Measurements from ENCODE around the gene ALG6.
A peak's percentile ranks its signal among the peaks of the same experiment; 100 is the strongest.

The ALG6 gene

GRCh38 chr1:63322944-63323864 lies 44.2 kb upstream of the ALG6 start:
- Histone ChIP-seq H3K36me3 (ENCODE audit: control insufficient read depth in 1 of 2, insufficient read depth in 2 of 2, low read length in 2 of 2) (no peaks in the 10 kb centered on the region), H3K27me3 (ENCODE audit: control insufficient read depth in 1 of 2, insufficient read depth in 2 of 2, low read length in 2 of 2) (peaks cover 91 to 95% of the 10 kb centered on the region in 2 donors), H3K9me3 (ENCODE audit: control insufficient read depth in 1 of 2, low read length in 2 of 2) (no peaks in the 10 kb centered on the region), H3K4me3 (ENCODE audit: low read depth in 1 of 2, low read length in 2 of 2) (peak overlapping the region; percentile 67), H3K4me1 (ENCODE audit: control insufficient read depth in 1 of 2, insufficient read depth in 2 of 2, low read length in 2 of 2) (peaks cover 3 to 4% of the 10 kb centered on the region in 2 donors), H3K27ac (ENCODE audit: low read depth, low read length) (no peak overlapping the region), H3K9ac (ENCODE audit: low read depth in 1 of 2, low read length in 2 of 2) (no peak overlapping the region)

- H3K27me3 ChIP-seq (ENCODE audit: control insufficient read depth in 1 of 2, insufficient read depth in 2 of 2, low read length in 2 of 2): peaks cover 91 to 95% of the 10 kb centered on the region in 2 donors
- H3K4me1 ChIP-seq (ENCODE audit: control insufficient read depth in 1 of 2, insufficient read depth in 2 of 2, low read length in 2 of 2): peaks cover 3 to 4% of the 10 kb centered on the region in 2 donors
- H3K9ac ChIP-seq (ENCODE audit: low read depth in 1 of 2, low read length in 2 of 2): no peak overlapping the region
- H3K9me3 ChIP-seq (ENCODE audit: control insufficient read depth in 1 of 2, low read length in 2 of 2): no peaks in the 10 kb centered on the region
- no peaks in the 10 kb centered on the region for H3K36me3 ChIP-seq (ENCODE audit: control insufficient read depth in 1 of 2, insufficient read depth in 2 of 2, low read length in 2 of 2)
- no peak overlapping the region for H3K27ac ChIP-seq (ENCODE audit: low read depth, low read length)
- peak overlapping the region; percentile 15 to 51 for H3K4me3 ChIP-seq (ENCODE audit: low read depth in 1 of 2, low read length in 2 of 2)
Observed at GRCh38 chr1:63323865-63324778, 43.3 kb upstream of the ALG6 start.

GRCh38 chr1:63324779-63325119 lies 42.7 kb upstream of the ALG6 start:
- Histone ChIP-seq H3K9me3 (ENCODE audit: control insufficient read depth in 1 of 2, low read length in 2 of 2) (no peaks in the 10 kb centered on the region), H3K36me3 (ENCODE audit: control insufficient read depth in 1 of 2, insufficient read depth in 2 of 2, low read length in 2 of 2) (no peaks in the 10 kb centered on the region), H3K4me3 (ENCODE audit: low read depth in 1 of 2, low read length in 2 of 2) (no peak overlapping the region), H3K27ac (ENCODE audit: low read depth, low read length) (no peak overlapping the region), H3K9ac (ENCODE audit: low read depth in 1 of 2, low read length in 2 of 2) (no peak overlapping the region), H3K4me1 (ENCODE audit: control insufficient read depth in 1 of 2, insufficient read depth in 2 of 2, low read length in 2 of 2) (peaks cover 4 to 6% of the 10 kb centered on the region in 2 donors), H3K27me3 (ENCODE audit: control insufficient read depth in 1 of 2, insufficient read depth in 2 of 2, low read length in 2 of 2) (peaks cover 91 to 95% of the 10 kb centered on the region in 2 donors)

- H3K9me3 ChIP-seq (ENCODE audit: control insufficient read depth in 1 of 2, low read length in 2 of 2): no peaks in the 10 kb centered on the region
- H3K27ac ChIP-seq (ENCODE audit: low read depth, low read length): no peak overlapping the region
- no peaks in the 10 kb centered on the region for H3K36me3 ChIP-seq (ENCODE audit: control insufficient read depth in 1 of 2, insufficient read depth in 2 of 2, low read length in 2 of 2)
- no peak overlapping the region for H3K4me3 ChIP-seq (ENCODE audit: low read depth in 1 of 2, low read length in 2 of 2)
- H3K27me3 ChIP-seq (ENCODE audit: control insufficient read depth in 1 of 2, insufficient read depth in 2 of 2, low read length in 2 of 2): peaks cover 91 to 95% of the 10 kb centered on the region in 2 donors
- H3K4me1 ChIP-seq (ENCODE audit: control insufficient read depth in 1 of 2, insufficient read depth in 2 of 2, low read length in 2 of 2): peaks cover 4 to 12% of the 10 kb centered on the region in 2 donors
- no peak overlapping the region for H3K9ac ChIP-seq (ENCODE audit: low read depth in 1 of 2, low read length in 2 of 2)
Observed at GRCh38 chr1:63325279-63325985, 42.0 kb upstream of the ALG6 start.

GRCh38 chr1:63326106-63326472 lies 41.3 kb upstream of the ALG6 start:
- Histone ChIP-seq H3K9me3 (ENCODE audit: control insufficient read depth in 1 of 2, low read length in 2 of 2) (no peaks in the 10 kb centered on the region), H3K4me1 (ENCODE audit: control insufficient read depth in 1 of 2, insufficient read depth in 2 of 2, low read length in 2 of 2) (peaks cover 4 to 12% of the 10 kb centered on the region in 2 donors), H3K27me3 (ENCODE audit: control insufficient read depth in 1 of 2, insufficient read depth in 2 of 2, low read length in 2 of 2) (peaks cover 90 to 95% of the 10 kb centered on the region in 2 donors), H3K36me3 (ENCODE audit: control insufficient read depth in 1 of 2, insufficient read depth in 2 of 2, low read length in 2 of 2) (no peaks in the 10 kb centered on the region), H3K27ac (ENCODE audit: low read depth, low read length) (no peak overlapping the region), H3K9ac (ENCODE audit: low read depth in 1 of 2, low read length in 2 of 2) (no peak overlapping the region), H3K4me3 (ENCODE audit: low read depth in 1 of 2, low read length in 2 of 2) (no peak overlapping the region)

- Histone ChIP-seq H3K27me3 (ENCODE audit: control insufficient read depth in 1 of 2, insufficient read depth in 2 of 2, low read length in 2 of 2) (peaks cover 88 to 94% of the 10 kb centered on the region in 2 donors), H3K27ac (ENCODE audit: low read depth, low read length) (no peak overlapping the region), H3K4me1 (ENCODE audit: control insufficient read depth in 1 of 2, insufficient read depth in 2 of 2, low read length in 2 of 2) (peaks cover 4 to 12% of the 10 kb centered on the region in 2 donors), H3K36me3 (ENCODE audit: control insufficient read depth in 1 of 2, insufficient read depth in 2 of 2, low read length in 2 of 2) (no peaks in the 10 kb centered on the region), H3K9me3 (ENCODE audit: control insufficient read depth in 1 of 2, low read length in 2 of 2) (no peaks in the 10 kb centered on the region), H3K4me3 (ENCODE audit: low read depth in 1 of 2, low read length in 2 of 2) (no peak overlapping the region), H3K9ac (ENCODE audit: low read depth in 1 of 2, low read length in 2 of 2) (no peak overlapping the region)
Observed at GRCh38 chr1:63326473-63327380, 40.7 kb upstream of the ALG6 start.

- H3K4me1 ChIP-seq (ENCODE audit: control insufficient read depth in 1 of 2, insufficient read depth in 2 of 2, low read length in 2 of 2): peaks cover 4 to 12% of the 10 kb centered on the region in 2 donors
Observed at GRCh38 chr1:63327417-63328054, 39.9 kb upstream of the ALG6 start.

GRCh38 chr1:63328122-63328521 lies 39.3 kb upstream of the ALG6 start:
- Histone ChIP-seq H3K4me3 (ENCODE audit: low read depth in 1 of 2, low read length in 2 of 2) (no peak overlapping the region), H3K27ac (ENCODE audit: low read depth, low read length) (no peak overlapping the region), H3K9ac (ENCODE audit: low read depth in 1 of 2, low read length in 2 of 2) (no peak overlapping the region), H3K27me3 (ENCODE audit: control insufficient read depth in 1 of 2, insufficient read depth in 2 of 2, low read length in 2 of 2) (peaks cover 83 to 94% of the 10 kb centered on the region in 2 donors), H3K36me3 (ENCODE audit: control insufficient read depth in 1 of 2, insufficient read depth in 2 of 2, low read length in 2 of 2) (no peaks in the 10 kb centered on the region), H3K4me1 (ENCODE audit: control insufficient read depth in 1 of 2, insufficient read depth in 2 of 2, low read length in 2 of 2) (peaks cover 4 to 9% of the 10 kb centered on the region in 2 donors), H3K9me3 (ENCODE audit: control insufficient read depth in 1 of 2, low read length in 2 of 2) (no peaks in the 10 kb centered on the region)

More at GRCh38 chr1:63327417-63328054, 39.9 kb upstream of the ALG6 start:
- H3K27ac ChIP-seq (ENCODE audit: low read depth, low read length): no peak overlapping the region
- no peak overlapping the region for H3K4me3 ChIP-seq (ENCODE audit: low read depth in 1 of 2, low read length in 2 of 2)
- peaks cover 87 to 94% of the 10 kb centered on the region in 2 donors for H3K27me3 ChIP-seq (ENCODE audit: control insufficient read depth in 1 of 2, insufficient read depth in 2 of 2, low read length in 2 of 2)
- H3K9ac ChIP-seq (ENCODE audit: low read depth in 1 of 2, low read length in 2 of 2): no peak overlapping the region
- H3K9me3 ChIP-seq (ENCODE audit: control insufficient read depth in 1 of 2, low read length in 2 of 2): no peaks in the 10 kb centered on the region
- no peaks in the 10 kb centered on the region for H3K36me3 ChIP-seq (ENCODE audit: control insufficient read depth in 1 of 2, insufficient read depth in 2 of 2, low read length in 2 of 2)

- Histone ChIP-seq H3K9me3 (ENCODE audit: control insufficient read depth in 1 of 2, low read length in 2 of 2) (no peaks in the 10 kb centered on the region), H3K4me3 (ENCODE audit: low read depth in 1 of 2, low read length in 2 of 2) (no peak overlapping the region), H3K27ac (ENCODE audit: low read depth, low read length) (no peak overlapping the region), H3K4me1 (ENCODE audit: control insufficient read depth in 1 of 2, insufficient read depth in 2 of 2, low read length in 2 of 2) (peaks cover 4 to 9% of the 10 kb centered on the region in 2 donors), H3K27me3 (ENCODE audit: control insufficient read depth in 1 of 2, insufficient read depth in 2 of 2, low read length in 2 of 2) (peaks cover 82 to 95% of the 10 kb centered on the region in 2 donors), H3K9ac (ENCODE audit: low read depth in 1 of 2, low read length in 2 of 2) (no peak overlapping the region), H3K36me3 (ENCODE audit: control insufficient read depth in 1 of 2, insufficient read depth in 2 of 2, low read length in 2 of 2) (no peaks in the 10 kb centered on the region)
Observed at GRCh38 chr1:63328781-63329180, 38.6 kb upstream of the ALG6 start.
